Mucosa of stomach (tissue), 1 donor: ENCODE results near the gene KRTAP10-9.
"Not testable (repeated sequence)": the region's sequence is repeated elsewhere in the genome, so short reads cannot be mapped to it uniquely, and the experiment has no call there.

Experiments used
- H3K27me3 ChIP-seq: one replicate; pipeline ENCODE4 v1.7.0; 2013; ENCODE audit warnings: mild to moderate bottlenecking, low read length; ENCODE audit not compliant: control insufficient read depth, insufficient read depth
- H3K36me3 ChIP-seq: one replicate; pipeline ENCODE4 v1.7.0; 2013; ENCODE audit warnings: low read length; ENCODE audit not compliant: control insufficient read depth, insufficient read depth
- H3K4me1 ChIP-seq: one replicate; pipeline ENCODE4 v1.7.0; 2013; ENCODE audit warnings: mild to moderate bottlenecking, low read length; ENCODE audit not compliant: control insufficient read depth, insufficient read depth
- H3K4me3 ChIP-seq: one replicate; pipeline ENCODE4 v1.7.0; 2013; ENCODE audit warnings: low read length
- H3K9ac ChIP-seq: one replicate; pipeline ENCODE4 v1.7.0; 2013; ENCODE audit warnings: mild to moderate bottlenecking, low read length, moderate library complexity
- H3K9me3 ChIP-seq: one replicate; pipeline ENCODE4 v1.7.0; 2013; ENCODE audit warnings: mild to moderate bottlenecking, low read length, moderate library complexity; ENCODE audit not compliant: control insufficient read depth
- donor health status: Pancreatic carcinoma.

The KRTAP10-9 gene

GRCh38 chr21:44638506-44639330, 11.8 kb downstream of the KRTAP10-9 start:
- not testable (repeated sequence) for H3K4me1 ChIP-seq, H3K27me3 ChIP-seq, H3K36me3 ChIP-seq, H3K9ac ChIP-seq, H3K9me3 ChIP-seq, H3K4me3 ChIP-seq

- Histone ChIP-seq H3K27me3 (peaks cover 3% of the 10 kb centered on the region), H3K9ac (no peak overlapping the region), H3K4me1 (no peaks in the 10 kb centered on the region), H3K9me3 (no peaks in the 10 kb centered on the region), H3K4me3 (no peak overlapping the region), H3K36me3 (no peaks in the 10 kb centered on the region)
Observed at GRCh38 chr21:44639331-44639655, 12.4 kb downstream of the KRTAP10-9 start.

- Histone ChIP-seq H3K9me3 (no peaks in the 10 kb centered on the region), H3K4me1 (no peaks in the 10 kb centered on the region), H3K4me3 (no peak overlapping the region), H3K9ac (no peak overlapping the region), H3K27me3 (peaks cover 3% of the 10 kb centered on the region), H3K36me3 (no peaks in the 10 kb centered on the region)
Observed at GRCh38 chr21:44640761-44641160, 13.9 kb downstream of the KRTAP10-9 start.

GRCh38 chr21:44643741-44644310, 16.9 kb downstream of the KRTAP10-9 start:
- Histone ChIP-seq H3K4me3 (no peak overlapping the region), H3K4me1 (no peaks in the 10 kb centered on the region), H3K9ac (no peak overlapping the region), H3K27me3 (peaks cover 3% of the 10 kb centered on the region), H3K36me3 (no peaks in the 10 kb centered on the region), H3K9me3 (no peaks in the 10 kb centered on the region)

GRCh38 chr21:44644878-44645277, 18.0 kb downstream of the KRTAP10-9 start:
- Histone ChIP-seq H3K4me3 (no peak overlapping the region), H3K9ac (no peak overlapping the region), H3K36me3 (no peaks in the 10 kb centered on the region), H3K9me3 (no peaks in the 10 kb centered on the region), H3K4me1 (no peaks in the 10 kb centered on the region), H3K27me3 (peaks cover 3% of the 10 kb centered on the region)

- not testable (repeated sequence) for H3K9ac ChIP-seq, H3K4me3 ChIP-seq, H3K9me3 ChIP-seq, H3K4me1 ChIP-seq, H3K27me3 ChIP-seq, H3K36me3 ChIP-seq
Observed at GRCh38 chr21:44646366-44647221, 19.7 kb downstream of the KRTAP10-9 start, which contains the start of gene KRTAP10-11. Gene KRTAP10-11 (plus strand): TSS chr21:44646414. CDS start chr21:44646459, 45 bp downstream.

- no peak overlapping the region for H3K4me3 ChIP-seq
- H3K36me3 ChIP-seq, result no peaks in the 10 kb centered on the region
- no peaks in the 10 kb centered on the region for H3K27me3 ChIP-seq
- H3K4me1 ChIP-seq, result no peaks in the 10 kb centered on the region
- H3K9ac ChIP-seq, result no peak overlapping the region
- H3K9me3 ChIP-seq, result no peaks in the 10 kb centered on the region
Observed at GRCh38 chr21:44647222-44647552, 20.3 kb downstream of the KRTAP10-9 start.

- H3K27me3 ChIP-seq, result no peaks in the 10 kb centered on the region
- H3K4me3 ChIP-seq, result no peak overlapping the region
- H3K4me1 ChIP-seq, result no peaks in the 10 kb centered on the region
- H3K36me3 ChIP-seq, result no peaks in the 10 kb centered on the region
- H3K9me3 ChIP-seq, result no peaks in the 10 kb centered on the region
- H3K9ac ChIP-seq, result no peak overlapping the region
Observed at GRCh38 chr21:44648557-44649311, 21.8 kb downstream of the KRTAP10-9 start.

GRCh38 chr21:44649521-44650100, 22.7 kb downstream of the KRTAP10-9 start:
- Histone ChIP-seq H3K9me3 (no peaks in the 10 kb centered on the region), H3K36me3 (no peaks in the 10 kb centered on the region), H3K4me3 (no peak overlapping the region), H3K9ac (no peak overlapping the region), H3K27me3 (no peaks in the 10 kb centered on the region), H3K4me1 (no peaks in the 10 kb centered on the region)

GRCh38 chr21:44650265-44650972, 23.5 kb downstream of the KRTAP10-9 start:
- Histone ChIP-seq H3K27me3 (peaks cover 3% of the 10 kb centered on the region), H3K9ac (no peak overlapping the region), H3K4me1 (no peaks in the 10 kb centered on the region), H3K9me3 (no peaks in the 10 kb centered on the region), H3K4me3 (no peak overlapping the region), H3K36me3 (no peaks in the 10 kb centered on the region)

- Histone ChIP-seq H3K9me3 (no peaks in the 10 kb centered on the region), H3K9ac (no peak overlapping the region), H3K4me3 (no peak overlapping the region), H3K36me3 (no peaks in the 10 kb centered on the region), H3K27me3 (peaks cover 3% of the 10 kb centered on the region), H3K4me1 (no peaks in the 10 kb centered on the region)
Observed at GRCh38 chr21:44650973-44651675, 24.2 kb downstream of the KRTAP10-9 start.
